H9 (cell line): ENCODE data around the gene ADGRB3. TPM values are rescaled to one million over a fixed set of nuclear protein-coding genes. Genes with fewer than 3 reads are reported as not detected.

Source experiments
- DNase-seq: peaks from one replicate; pipeline ENCODE4 v3.0.0-alpha.2; 2017
- H2AFZ ChIP-seq: one replicate; pipeline ENCODE4 v1.6.1; 2013; ENCODE audit warnings: mild to moderate bottlenecking, low read length, control low read depth, moderate library complexity
- H2AK5ac ChIP-seq: 2 replicates; pipeline ENCODE4 v1.6.1; 2013; ENCODE audit warnings: low read length, control low read depth, mixed read lengths; ENCODE audit not compliant: insufficient read length
- H2BK120ac ChIP-seq: one replicate; pipeline ENCODE4 v1.6.1; 2013; ENCODE audit warnings: low read depth, mild to moderate bottlenecking, low read length, control low read depth, inconsistent platforms; ENCODE audit not compliant: poor library complexity, severe bottlenecking
- H2BK12ac ChIP-seq: 2 replicates; pipeline ENCODE4 v1.6.1; 2013; ENCODE audit warnings: low read length, control low read depth, mixed read lengths, low read depth; ENCODE audit not compliant: insufficient read length
- H2BK15ac ChIP-seq: 2 replicates; pipeline ENCODE4 v1.6.1; 2013; ENCODE audit warnings: low read depth, low read length, control low read depth
- H2BK20ac ChIP-seq: one replicate; pipeline ENCODE4 v1.6.1; 2013; ENCODE audit warnings: low read depth, mild to moderate bottlenecking, low read length, control low read depth, inconsistent platforms; ENCODE audit not compliant: poor library complexity, severe bottlenecking
- H2BK5ac ChIP-seq: 2 replicates; pipeline ENCODE4 v1.6.1; 2013; ENCODE audit warnings: low read length, control low read depth, mixed read lengths; ENCODE audit not compliant: insufficient read length
- H3K14ac ChIP-seq: 2 replicates; pipeline ENCODE4 v1.6.1; 2013; ENCODE audit warnings: low read length, control low read depth; ENCODE audit not compliant: insufficient read depth
- H3K18ac ChIP-seq: 2 replicates; pipeline ENCODE4 v1.6.1; 2013; ENCODE audit warnings: low read depth, mild to moderate bottlenecking, mixed read lengths, low read length, control low read depth; ENCODE audit not compliant: insufficient read length
- H3K23ac ChIP-seq: 2 replicates; pipeline ENCODE4 v1.6.1; 2013; ENCODE audit warnings: low read length, control low read depth, mixed read lengths, low read depth; ENCODE audit not compliant: insufficient read length
- H3K23me2 ChIP-seq: 2 replicates; pipeline ENCODE4 v1.6.1; 2013; ENCODE audit warnings: low read depth, mild to moderate bottlenecking, mixed read lengths, low read length, control low read depth; ENCODE audit not compliant: insufficient read length, poor library complexity, severe bottlenecking
- H3K27ac ChIP-seq: 2 replicates; pipeline ENCODE4 v1.5.1; 2013; ENCODE audit warnings: low read length, control low read depth, mixed read lengths, low read depth; ENCODE audit not compliant: insufficient read length
- H3K27me3 ChIP-seq: 2 replicates; pipeline ENCODE4 v1.6.1; 2013; ENCODE audit warnings: low read length, control low read depth, inconsistent platforms; ENCODE audit not compliant: insufficient read depth
- H3K4ac ChIP-seq: 2 replicates; pipeline ENCODE4 v1.6.1; 2013; ENCODE audit warnings: low read depth, mild to moderate bottlenecking, control low read depth, inconsistent platforms, low read length, moderate library complexity
- H3K4me1 ChIP-seq: 2 replicates; pipeline ENCODE4 v1.6.1; 2013; ENCODE audit warnings: low read length, control low read depth, inconsistent platforms; ENCODE audit not compliant: insufficient read depth
- H3K4me2 ChIP-seq: 2 replicates; pipeline ENCODE4 v1.6.1; 2013; ENCODE audit warnings: low read length, control low read depth, mixed read lengths; ENCODE audit not compliant: insufficient read length, insufficient read depth
- H3K56ac ChIP-seq: 2 replicates; pipeline ENCODE4 v1.6.1; 2013; ENCODE audit warnings: low read depth, mild to moderate bottlenecking, mixed read lengths, low read length, control low read depth; ENCODE audit not compliant: insufficient read length
- H3K79me1 ChIP-seq: 2 replicates; pipeline ENCODE4 v1.6.1; 2013; ENCODE audit warnings: low read depth, mild to moderate bottlenecking, moderate library complexity, low read length, control low read depth, inconsistent platforms; ENCODE audit not compliant: insufficient read depth, poor library complexity, severe bottlenecking
- H3K79me2 ChIP-seq: 2 replicates; pipeline ENCODE4 v1.6.1; 2013; ENCODE audit warnings: low read length, control low read depth, inconsistent platforms; ENCODE audit not compliant: insufficient read depth
- H3K9ac ChIP-seq: 2 replicates; pipeline ENCODE4 v1.6.1; 2013; ENCODE audit warnings: low read length, control low read depth, mixed read lengths; ENCODE audit not compliant: insufficient read length; ENCODE audit errors: extremely low read depth
- H3K9me3 ChIP-seq: one replicate; pipeline ENCODE4 v1.6.1; 2013; ENCODE audit warnings: low read depth, low read length, inconsistent platforms; ENCODE audit not compliant: control insufficient read depth
- H3T11ph ChIP-seq: one replicate; pipeline ENCODE4 v1.6.1; 2013; ENCODE audit warnings: mild to moderate bottlenecking, low read length, control low read depth, inconsistent platforms
- H4K20me1 ChIP-seq: one replicate; pipeline ENCODE4 v1.6.1; 2013; ENCODE audit not compliant: control insufficient read depth, insufficient read length, insufficient read depth
- H4K5ac ChIP-seq: 2 replicates; pipeline ENCODE4 v1.6.1; 2013; ENCODE audit warnings: low read depth, mild to moderate bottlenecking, mixed read lengths, low read length, control low read depth; ENCODE audit not compliant: insufficient read length
- H4K8ac ChIP-seq: replicated peaks from 2 replicates; pipeline ENCODE4 v1.6.1; 2013; ENCODE audit warnings: low read length, control low read depth, mixed read lengths, low read depth; ENCODE audit not compliant: insufficient read length
- H4K91ac ChIP-seq: 2 replicates; pipeline ENCODE4 v1.6.1; 2013; ENCODE audit warnings: low read depth, mild to moderate bottlenecking, moderate library complexity, mixed read lengths, low read length, control low read depth; ENCODE audit not compliant: insufficient read length
- H3K27ac Mint-ChIP-seq, 3 experiments: 2 replicates in 2 of 3; 3 replicates in 1 of 3; pipeline ENCODE4 v1.8.0; 2020 to 2021; ENCODE audit warnings: mixed read lengths in 3 of 3, mild to moderate bottlenecking in 1 of 3, moderate library complexity in 1 of 3
- H3K27me3 Mint-ChIP-seq: 2 replicates; pipeline ENCODE4 v1.8.0; 2021; ENCODE audit warnings: low read depth, mild to moderate bottlenecking, moderate library complexity, mixed read lengths
- H3K36me3 Mint-ChIP-seq, 3 experiments: 2 replicates in 2 of 3; 3 replicates in 1 of 3; pipeline ENCODE4 v1.8.0; 2020 to 2021; ENCODE audit warnings: low read depth in 3 of 3, mixed read lengths in 3 of 3; ENCODE audit not compliant: insufficient read depth in 1 of 3
- H3K4me1 Mint-ChIP-seq, 2 experiments: 2 replicates each; pipeline ENCODE4 v1.8.0; 2020; ENCODE audit warnings: mixed read lengths in 2 of 2
- H3K4me3 Mint-ChIP-seq, 2 experiments: 2 replicates in 1 of 2; 3 replicates in 1 of 2; pipeline ENCODE4 v1.8.0; 2020 to 2021; ENCODE audit warnings: mild to moderate bottlenecking in 2 of 2, mixed read lengths in 2 of 2, moderate library complexity in 1 of 2
- H3K9me3 Mint-ChIP-seq, 2 experiments: 2 replicates in 1 of 2; 3 replicates in 1 of 2; pipeline ENCODE4 v1.8.0; 2020; ENCODE audit warnings: mild to moderate bottlenecking in 2 of 2, mixed read lengths in 2 of 2, moderate library complexity in 1 of 2
- CTCF ChIP-seq: fragments of 200-600 bp; sonication (generic); conservative IDR thresholded peaks from 3 replicates; pipeline ENCODE4 v1.8.0; 2021; ENCODE audit warnings: antibody characterized with exemption, mild to moderate bottlenecking
- WGBS: extraction: QIAGEN DNeasy Blood & Tissue Kit; methylation state at CpG from one replicate; pipeline ENCODE4 v1.1.7; 2013; ENCODE audit warnings: missing lambda C conversion rate, low lambda C conversion rate, mixed read lengths; ENCODE audit not compliant: insufficient read length; ENCODE audit errors: extremely low coverage; 5-methylcytosine and 5-hydroxymethylcytosine counted together
- total RNA-seq: library from RNA; stranded (reverse); gene quantifications from 2 replicates; pipeline ENCODE4 v1.2.1, GENCODE V29; 2021

The ADGRB3 gene
- total RNA-seq, 1 experiment from 2014 or later: 0.37 TPM

GRCh38 chr6:68728159-68728979 lies 93.3 kb downstream of the ADGRB3 start:
- no peak overlapping the region for H3K9ac ChIP-seq
- no peaks in the 10 kb centered on the region for H3K9me3 Mint-ChIP-seq
- no peak overlapping the region for H3K4ac ChIP-seq
- no peaks in the 10 kb centered on the region for H3K4me1 Mint-ChIP-seq
- no peak overlapping the region for H2BK5ac ChIP-seq
- H2BK20ac ChIP-seq: no peak overlapping the region
- H3K79me2 ChIP-seq: no peaks in the 10 kb centered on the region
- H2BK120ac ChIP-seq: no peak overlapping the region
- no peak overlapping the region for H3K4me2 ChIP-seq
- H4K20me1 ChIP-seq: no peaks in the 10 kb centered on the region
- no peak overlapping the region for H2AFZ ChIP-seq
- no peak overlapping the region for H2BK12ac ChIP-seq
- WGBS: no CpG with 5 or more reads among the region's 5 CpGs
- TF ChIP-seq CTCF: no peak
- H3K56ac ChIP-seq: no peak overlapping the region
- no peak overlapping the region for H3K4me3 Mint-ChIP-seq
- no peaks in the 10 kb centered on the region for H3K9me3 ChIP-seq
- no peaks in the 10 kb centered on the region for H3K27me3 ChIP-seq
- H3K79me1 ChIP-seq: no peaks in the 10 kb centered on the region
- H3K27ac Mint-ChIP-seq: no peak overlapping the region
- H4K8ac ChIP-seq: no peak overlapping the region
- H3T11ph ChIP-seq: no peak overlapping the region
- no peaks in the 10 kb centered on the region for H3K4me1 ChIP-seq
- H2BK15ac ChIP-seq: no peak overlapping the region
- H3K27ac ChIP-seq: no peak overlapping the region
- no peaks in the 10 kb centered on the region for H3K23me2 ChIP-seq
- no peaks in the 10 kb centered on the region for H3K36me3 Mint-ChIP-seq
- DNase-seq: no peak
- no peak overlapping the region for H3K14ac ChIP-seq
- no peak overlapping the region for H2AK5ac ChIP-seq
- H4K91ac ChIP-seq: no peak overlapping the region
- no peak overlapping the region for H3K18ac ChIP-seq
- no peak overlapping the region for H3K23ac ChIP-seq
- H3K27me3 Mint-ChIP-seq: no peaks in the 10 kb centered on the region
- no peak overlapping the region for H4K5ac ChIP-seq
